ENCODE data around the gene ERN1.

DNA sequence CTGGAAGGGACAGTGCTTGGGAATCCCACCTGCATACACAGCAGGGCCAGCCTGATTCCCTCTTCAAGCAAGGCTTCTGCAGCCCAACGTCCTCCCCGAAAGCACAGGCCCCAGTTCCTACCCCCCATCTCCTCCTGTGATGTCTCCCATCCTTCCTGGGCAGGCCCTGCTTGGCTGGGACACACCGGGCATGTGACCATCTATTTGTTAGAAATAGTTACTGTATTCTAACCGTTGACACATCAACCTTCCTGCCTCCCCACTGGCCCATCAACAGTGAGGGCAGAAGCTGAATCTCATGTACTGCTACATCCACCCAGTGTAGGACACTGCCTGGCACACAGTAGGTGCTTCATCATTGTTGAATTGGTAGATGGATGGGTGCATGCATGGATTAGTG is 121.1 kb downstream of the ERN1 start:
- TF ChIP-seq CTCF (conservative IDR thresholded peaks at IDR 0.05), result no peak
- TF ChIP-seq ZFX (IDR thresholded peaks at IDR 0.05), result no peak
